KG1 (cell line): ENCODE results near the gene MYO10.

Experiments used
- DNase-seq: peaks from one replicate; lab custom pipeline; 2025; lab: John Stamatoyannopoulos, UW

MYO10 gene

DNA sequence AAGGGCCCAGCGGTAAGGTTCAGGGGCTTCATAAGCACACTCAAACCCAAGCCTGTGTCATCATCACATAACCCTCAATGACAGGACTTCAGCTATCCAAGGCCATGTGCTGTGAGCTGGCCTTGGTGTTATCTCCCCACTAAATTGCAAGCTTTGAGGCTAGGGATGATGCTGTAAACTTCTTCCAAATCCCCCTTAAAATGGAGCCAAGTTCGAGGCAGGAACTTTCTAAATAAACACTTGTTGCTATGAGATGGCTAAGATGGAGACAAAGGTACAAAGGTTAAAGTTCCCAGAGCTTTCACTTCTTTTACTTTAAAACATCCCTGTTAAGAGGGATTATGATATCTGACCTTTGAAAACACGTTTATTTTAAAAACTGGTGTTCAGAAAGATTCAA is 123.6 kb downstream of the MYO10 start:
- DNase-seq = no peak

DNA sequence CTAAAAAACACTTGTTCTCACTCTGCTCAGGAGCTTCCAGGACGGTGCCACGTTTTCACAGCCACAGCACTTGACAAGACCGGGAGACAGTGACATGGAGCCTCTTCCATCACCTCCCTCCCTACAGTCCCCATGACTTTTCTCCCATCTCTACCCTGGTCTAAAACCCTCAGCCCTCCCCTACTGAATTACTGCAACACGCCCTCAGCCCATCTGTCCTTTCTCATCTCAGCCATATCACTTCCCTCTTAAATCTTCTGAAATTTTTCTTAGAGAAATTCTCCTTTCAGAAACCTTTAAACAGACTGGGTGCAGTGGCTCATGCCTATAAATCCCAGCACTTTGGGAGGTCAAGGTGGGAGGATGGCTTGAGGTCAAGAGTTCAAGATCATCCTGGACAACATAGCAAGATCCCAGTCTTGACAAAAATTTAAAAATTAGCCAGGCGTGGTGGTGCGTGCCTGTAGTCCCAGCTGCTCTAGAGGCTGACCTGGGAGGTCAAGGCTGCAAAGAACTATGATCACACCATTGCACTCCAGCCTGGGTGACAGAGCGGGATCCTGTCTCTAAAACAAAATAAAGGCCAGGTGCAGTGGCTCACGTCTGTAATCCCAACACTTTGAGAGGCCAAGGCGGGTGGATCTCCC is 125.8 kb downstream of the MYO10 start:
- no peak for DNase-seq

DNA sequence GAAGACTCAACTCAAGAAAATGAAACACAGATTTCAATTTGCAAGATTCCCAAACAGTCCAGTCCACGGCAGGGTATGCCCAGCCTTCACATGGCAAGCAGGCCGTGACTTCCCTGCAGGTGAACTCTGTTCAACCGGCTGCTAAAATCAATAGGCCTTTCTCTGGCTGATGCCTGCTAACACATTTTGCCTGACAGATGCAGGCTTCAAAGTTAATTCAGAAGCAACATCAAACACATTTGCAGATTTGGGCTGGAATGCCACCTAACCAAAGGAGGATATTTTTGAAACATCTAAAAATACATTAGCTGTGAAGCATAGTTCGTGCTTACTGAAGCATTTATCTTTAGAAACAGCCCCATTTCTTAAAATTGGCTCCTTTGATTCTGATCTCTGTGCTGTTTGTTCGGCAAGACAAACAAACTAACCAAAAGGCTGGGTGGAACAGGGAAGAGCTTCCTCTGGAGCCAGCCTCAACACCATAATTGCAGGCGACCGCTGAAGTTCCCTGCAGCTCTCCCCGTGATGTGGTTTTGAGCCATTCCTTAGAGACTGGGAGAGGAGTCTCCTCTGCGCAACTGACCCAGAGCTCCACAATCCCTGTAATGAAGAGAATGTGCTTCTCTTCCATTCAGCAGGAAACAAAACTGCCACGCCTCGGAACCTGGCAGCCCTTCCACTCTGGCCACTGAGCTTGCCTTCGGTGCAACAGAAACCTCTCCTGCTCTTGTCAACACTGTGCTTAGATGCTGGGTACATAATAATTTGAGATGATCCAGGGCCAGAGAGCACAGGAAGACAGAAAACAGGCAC is 126.5 kb downstream of the MYO10 start:
- no peak for DNase-seq

GRCh38 chr5:16809010-16809394 is 127.1 kb downstream of the MYO10 start:
- no peak for DNase-seq

DNA sequence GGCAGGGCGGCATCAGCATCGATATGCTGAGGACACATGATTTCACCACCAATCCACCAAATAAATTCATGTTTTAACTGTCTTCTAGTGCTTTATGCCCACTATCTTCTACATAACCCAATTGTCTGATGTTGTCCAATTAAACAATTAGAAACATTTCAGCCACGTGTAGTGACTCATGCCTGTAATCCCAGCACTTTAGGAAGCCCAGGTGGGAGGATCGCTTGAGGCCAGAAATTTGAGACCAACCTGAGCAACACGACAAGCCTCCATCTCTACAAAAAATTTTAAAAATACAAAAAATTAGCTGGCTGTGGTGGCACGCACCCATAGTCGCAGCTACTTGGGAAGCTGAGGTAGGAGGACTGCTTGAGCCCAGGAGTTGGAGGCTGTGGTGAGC is 128.1 kb downstream of the MYO10 start:
- no peak for DNase-seq

DNA sequence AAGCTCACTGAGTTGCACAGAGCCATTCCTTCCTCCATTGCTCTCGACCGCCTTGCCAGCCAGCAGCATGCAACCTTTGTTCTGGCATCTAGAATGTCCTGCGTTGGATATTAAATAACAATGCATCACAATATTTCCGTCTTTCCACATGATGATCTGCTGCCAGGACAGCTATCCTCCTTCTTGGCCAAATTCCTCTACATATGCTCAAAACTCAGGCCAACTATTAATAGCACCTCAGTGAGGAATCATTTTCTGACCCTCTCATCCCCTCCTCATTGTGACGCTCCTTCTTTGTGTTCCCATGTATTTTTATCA is 128.6 kb downstream of the MYO10 start:
- DNase-seq = no peak

DNA sequence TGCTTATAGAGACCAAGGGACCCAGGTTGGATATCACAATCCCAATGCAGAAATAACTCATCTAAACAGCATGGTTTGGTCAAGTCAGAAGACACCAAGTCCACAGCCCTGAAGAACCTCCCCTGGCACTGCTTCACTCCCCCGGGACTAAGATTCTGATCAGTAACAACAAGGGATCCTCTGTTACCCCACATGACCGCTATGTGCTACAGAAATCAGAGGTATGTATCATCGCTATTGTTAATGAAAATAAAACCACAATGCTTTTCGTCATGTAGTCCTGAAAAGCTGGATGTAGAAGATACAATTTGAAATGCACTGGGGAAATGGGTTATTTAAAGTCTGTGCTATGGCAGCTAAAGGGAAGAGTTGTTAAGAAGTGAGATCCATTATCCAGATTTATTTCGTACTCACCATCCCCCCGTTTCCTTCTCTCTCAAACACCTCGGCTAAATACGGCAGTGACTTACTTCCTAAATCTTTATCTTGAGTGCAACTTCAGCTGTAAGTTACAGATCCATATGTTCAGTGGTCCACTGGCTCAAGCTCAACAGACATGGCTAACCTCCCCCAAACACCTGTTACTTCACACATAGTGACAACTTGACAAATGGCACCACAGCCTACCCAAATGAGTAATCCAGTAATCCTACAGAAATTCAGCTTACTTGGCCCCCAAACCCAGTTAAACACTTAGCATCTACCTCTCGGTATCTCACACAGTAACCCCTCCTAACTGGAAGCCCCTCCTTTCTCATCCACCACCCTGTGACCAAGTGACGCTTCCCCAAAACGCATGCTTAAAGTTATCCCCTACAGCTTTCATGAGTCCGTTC is 129.2 kb downstream of the MYO10 start:
- DNase-seq = no peak

GRCh38 chr5:16805486-16805885 is 130.6 kb downstream of the MYO10 start:
- no peak for DNase-seq

DNA sequence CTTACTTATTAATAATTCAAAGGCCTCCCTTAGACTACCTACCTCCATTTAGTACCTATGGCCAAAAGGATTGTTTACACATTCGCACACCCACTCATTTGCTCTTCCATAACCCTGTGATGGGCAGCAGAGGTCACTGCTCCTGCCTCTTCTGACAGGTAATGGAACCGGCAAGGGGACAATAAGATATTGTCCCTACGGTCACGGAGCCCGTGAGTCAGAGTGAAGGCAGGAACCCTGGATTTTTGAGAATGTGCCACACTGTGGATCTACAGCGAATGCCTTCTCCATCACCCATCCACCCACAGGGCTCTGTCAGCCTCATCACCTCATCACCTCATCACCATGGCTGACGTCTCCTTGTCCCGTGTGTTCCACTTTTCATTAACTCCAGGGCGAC is 132.3 kb downstream of the MYO10 start:
- no peak for DNase-seq

DNA sequence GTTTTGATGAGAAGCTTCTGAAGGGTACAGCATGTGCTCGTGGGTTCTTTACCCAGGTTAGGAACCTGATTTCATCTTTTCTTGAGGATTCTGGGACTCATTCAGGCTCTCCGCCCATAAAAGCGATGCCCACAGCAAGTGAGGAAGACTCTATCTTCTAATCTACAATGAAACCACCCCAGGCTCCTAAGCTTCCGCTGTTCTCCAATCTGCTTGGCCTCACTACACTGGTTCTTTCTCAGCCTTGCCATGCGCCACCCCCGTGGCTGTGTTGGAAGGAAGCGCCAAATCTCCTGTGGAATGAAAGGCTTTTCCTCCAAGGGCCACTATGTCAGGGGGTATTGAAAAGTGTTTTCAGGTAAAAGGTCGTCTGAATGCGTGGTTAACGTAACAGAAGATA is 135.6 kb downstream of the MYO10 start:
- no peak for DNase-seq

GRCh38 chr5:16799796-16800195 is 136.3 kb downstream of the MYO10 start:
- no peak for DNase-seq

DNA sequence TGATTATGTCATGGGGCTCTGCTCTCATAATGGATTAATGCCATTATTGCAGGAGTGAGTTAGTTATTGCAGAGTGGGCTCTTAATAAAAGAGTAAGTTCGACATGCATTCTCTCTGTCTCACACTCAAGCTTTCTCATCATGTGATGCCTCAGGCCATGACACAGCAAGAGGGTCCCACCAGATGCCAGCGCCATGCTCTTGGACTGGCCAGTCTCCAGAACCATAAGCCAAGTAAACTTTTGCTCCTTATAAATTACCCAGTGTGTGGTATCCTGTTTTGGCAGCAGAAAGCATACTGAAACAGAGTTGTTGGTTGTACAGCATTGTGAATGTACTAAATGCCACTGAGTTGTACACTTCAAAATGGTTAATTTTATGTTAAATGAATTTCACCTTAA is 138.1 kb downstream of the MYO10 start:
- no peak for DNase-seq

GRCh38 chr5:16794269-16794913 is 141.7 kb downstream of the MYO10 start:
- DNase-seq = no peak

GRCh38 chr5:16792598-16793275 is 143.4 kb downstream of the MYO10 start:
- DNase-seq = no peak

GRCh38 chr5:16791904-16792597 is 144.0 kb downstream of the MYO10 start:
- no peak for DNase-seq

DNA sequence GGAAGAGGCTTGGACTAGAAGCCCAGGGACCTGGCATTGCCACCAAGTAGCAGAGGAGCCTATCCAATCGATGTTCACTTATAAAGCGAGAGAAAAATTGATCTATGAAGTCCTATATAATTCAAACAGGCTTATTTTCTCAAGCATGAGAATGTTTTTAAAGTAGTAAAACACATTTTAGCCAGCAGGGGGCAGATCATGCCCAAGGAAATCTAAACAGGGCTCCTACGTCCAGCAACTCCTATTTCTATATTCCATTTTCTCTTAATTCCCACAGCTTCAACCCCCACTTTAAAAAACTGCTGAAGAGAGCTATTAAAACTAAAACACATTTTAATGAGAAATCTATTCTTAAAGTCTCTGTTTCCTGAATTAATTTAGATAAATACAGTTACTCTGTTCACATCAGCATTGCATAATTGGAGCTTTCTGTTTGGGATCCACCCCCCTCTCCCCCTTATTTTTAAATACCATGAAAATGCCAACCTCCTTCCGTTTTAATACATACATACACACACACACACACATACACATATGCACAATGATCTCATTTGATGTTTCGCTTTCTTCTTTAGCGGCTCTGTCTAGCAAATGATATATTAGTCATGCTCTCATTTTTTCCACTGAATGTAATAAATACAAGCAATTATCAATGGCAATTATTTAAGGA is 144.9 kb downstream of the MYO10 start:
- DNase-seq = peak; percentile 26

DNA sequence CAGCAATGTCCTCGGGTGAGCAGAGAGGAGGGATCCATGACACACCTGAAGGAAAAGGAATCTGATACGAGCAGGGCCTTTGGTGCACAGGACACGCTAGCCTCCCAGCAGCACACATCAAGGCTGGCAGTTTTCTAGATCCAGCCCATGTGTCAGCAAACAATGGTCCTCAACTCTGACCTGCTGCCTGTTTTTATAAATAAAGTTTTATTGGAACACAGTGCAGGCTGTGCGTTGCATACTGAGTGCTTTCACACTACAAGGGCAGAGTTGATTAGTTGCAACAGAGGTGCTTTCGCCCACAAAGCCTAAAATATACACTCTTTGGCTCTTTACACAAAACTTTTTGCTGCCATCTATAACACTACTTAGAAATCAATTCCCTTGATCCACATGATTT is 147.1 kb downstream of the MYO10 start:
- no peak for DNase-seq

DNA sequence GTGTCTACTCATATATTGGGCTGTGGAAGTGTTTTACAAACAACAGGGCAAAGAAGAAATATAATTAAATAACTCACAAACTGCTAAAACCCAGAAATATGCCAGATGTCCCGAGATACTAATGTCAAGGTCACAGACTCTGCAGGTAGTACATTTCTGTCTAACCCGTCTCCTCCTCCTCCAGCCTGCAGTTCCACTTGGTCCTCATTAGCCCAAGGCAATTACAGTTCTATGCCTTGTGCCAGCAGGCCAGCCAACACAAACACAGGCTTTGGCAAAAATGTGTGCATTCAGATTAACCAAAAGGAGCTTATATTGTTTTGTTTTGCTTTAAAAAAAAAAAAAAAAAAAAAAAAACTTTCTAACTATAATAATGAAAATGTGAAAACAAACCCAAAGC is 148.8 kb downstream of the MYO10 start:
- DNase-seq = no peak

DNA sequence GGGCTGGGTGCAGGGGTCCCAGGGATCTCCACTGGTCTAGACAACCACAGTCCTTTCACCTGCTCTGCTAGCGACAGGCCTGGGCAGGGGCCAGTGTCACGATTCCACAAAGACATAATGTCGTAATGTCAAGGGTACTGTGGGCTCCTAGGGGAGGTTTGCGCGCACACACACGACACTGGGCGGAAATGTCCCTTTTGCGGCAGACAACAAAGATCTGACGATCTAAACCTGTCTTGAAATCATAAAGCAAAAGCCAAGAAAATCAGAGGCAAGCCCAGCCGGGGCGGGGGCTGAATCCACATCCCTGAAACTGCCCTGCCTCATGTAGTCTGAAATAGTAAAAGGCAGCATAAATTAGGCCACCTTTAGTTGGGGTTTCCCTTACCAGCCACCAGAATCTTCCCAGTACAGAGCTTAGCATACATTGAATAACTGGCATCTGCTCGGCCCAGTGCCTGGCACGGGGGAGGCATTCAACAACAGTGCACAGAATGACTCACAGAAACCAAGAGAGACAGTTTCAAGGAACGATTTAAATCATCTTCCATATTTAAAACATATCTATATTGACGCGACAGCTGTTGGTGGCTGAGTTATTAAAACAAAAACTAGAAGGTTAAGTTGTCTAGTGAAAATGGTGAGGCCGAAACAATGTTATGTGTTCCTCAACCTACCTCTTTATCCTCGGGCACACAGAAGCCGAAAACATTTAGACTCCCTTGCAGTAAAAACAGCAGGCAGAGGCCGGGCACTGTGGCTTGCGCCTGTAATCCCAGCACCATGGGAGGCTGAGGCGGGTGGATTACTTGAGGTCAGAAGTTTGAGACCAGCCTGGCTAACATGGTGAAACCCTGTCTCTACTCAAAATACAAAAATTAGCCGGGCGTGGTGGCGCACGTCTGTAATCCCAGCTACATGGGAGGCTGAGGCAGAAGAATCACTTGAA is 151.0 kb downstream of the MYO10 start:
- no peak for DNase-seq

DNA sequence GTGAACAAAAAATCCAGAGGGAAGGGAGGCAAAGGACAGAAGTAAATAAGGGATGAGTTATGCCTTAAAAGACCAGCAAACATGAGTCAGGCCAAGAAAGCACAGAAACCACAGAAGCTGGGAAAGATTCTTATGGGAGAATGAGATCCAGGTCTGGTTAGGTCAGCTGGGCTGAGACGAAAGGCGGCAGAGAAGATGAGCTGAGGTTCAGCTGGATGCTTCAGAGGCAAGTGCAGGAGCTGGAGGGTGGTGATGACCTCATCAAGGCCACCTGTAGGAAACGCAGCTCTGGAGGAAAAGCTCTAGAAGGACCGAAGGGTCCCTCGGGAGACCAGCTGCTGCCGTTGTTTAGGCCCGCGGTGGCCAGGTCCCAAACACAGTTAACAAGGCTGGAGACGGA is 152.0 kb downstream of the MYO10 start:
- DNase-seq = no peak
